OCI-LY3 (cell line): ENCODE results near the gene FDXR.

Experiments used
- CTCF ChIP-seq: fragments of 200-600, 300-600 bp; sonication (generic); IDR thresholded peaks from 2 replicates; pipeline ENCODE4 v1.5.1; 2014; ENCODE audit warnings: antibody characterized with exemption, low read length, low read depth
- EZH2phosphoT487 ChIP-seq: fragments of 200-600 bp; shearing (Covaris generic); IDR thresholded peaks from 2 replicates; pipeline ENCODE4 v1.6.1; 2018; ENCODE audit warnings: antibody characterized with exemption, mixed run types, low read depth

- TF ChIP-seq CTCF: no peak
- no peak for TF ChIP-seq EZH2phosphoT487
These were observed 52.9 kb downstream of the FDXR start for GRCh38 chr17:74819801-74820436.
